Measurements from ENCODE around the gene DDX5.
A peak's percentile ranks its signal among the peaks of the same experiment; 100 is the strongest.

Gene DDX5

DNA sequence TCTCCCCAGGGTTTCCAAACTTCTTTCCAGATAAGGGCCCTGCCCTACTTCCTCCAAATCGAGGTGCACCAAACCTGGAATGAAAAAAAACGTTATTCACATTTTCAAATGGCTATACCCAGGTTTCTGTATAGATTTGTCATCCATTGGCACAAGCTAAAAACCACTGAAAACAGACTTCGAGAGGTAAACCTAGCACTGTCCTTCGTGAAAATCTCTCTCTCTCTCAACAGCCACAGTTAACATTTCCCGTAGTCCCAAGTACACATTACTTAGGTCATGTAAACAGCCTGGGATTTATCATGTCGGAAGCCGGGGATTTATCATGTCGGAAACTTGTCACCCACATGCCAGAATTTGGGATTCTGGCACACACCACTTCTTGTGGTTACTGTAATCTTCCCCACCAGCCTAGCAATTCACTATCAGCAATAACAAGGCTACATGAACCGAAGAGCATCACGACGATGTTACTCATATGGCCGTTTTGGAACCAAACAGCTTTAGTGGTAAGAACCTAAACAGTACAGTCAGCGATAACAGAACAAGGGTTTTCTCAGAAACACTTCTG lies 1.2 kb downstream of the DDX5 start:
- H4K8ac ChIP-seq (ENCODE audit: low read length): no peak overlapping the region
- peak overlapping the region; percentile 73 for H3K4me2 ChIP-seq (ENCODE audit: low read length, poor library complexity, severe bottlenecking)
- no peak overlapping the region for H3K23ac ChIP-seq (ENCODE audit: low read length in 2 of 2)
- 2% methylated on average over 13 of the region's 13 CpGs for WGBS
- peaks cover 17 to 63% of the 10 kb centered on the region in 2 experiments for H3K36me3 ChIP-seq (ENCODE audit: control insufficient read depth in 1 of 2, insufficient read depth in 2 of 2, low read depth in 1 of 2, low read length in 2 of 2)
- H2AFZ ChIP-seq (ENCODE audit: low read depth, low read length): no peak overlapping the region
- H2BK12ac ChIP-seq (ENCODE audit: low read length in 2 of 2): no peak overlapping the region
- peak overlapping the region; percentile 85 to 93 for H3K4me3 ChIP-seq (ENCODE audit: insufficient read depth in 1 of 2, low read depth in 1 of 2, low read length in 2 of 2)
- H3K79me1 ChIP-seq (replicated peaks; ENCODE audit: low read length, poor library complexity, severe bottlenecking): peaks cover 3% of the 10 kb centered on the region
- H3K4ac ChIP-seq (ENCODE audit: low read depth in 1 of 2, low read length in 2 of 2): no peak overlapping the region
- DNase-seq: peak; percentile 73
- no peak overlapping the region for H4K91ac ChIP-seq (ENCODE audit: low read length)
- no peak overlapping the region for H2AK5ac ChIP-seq (ENCODE audit: low read length, severe bottlenecking)
- no peak overlapping the region for H3K18ac ChIP-seq (ENCODE audit: low read depth in 1 of 2, low read length in 2 of 2)
- no peak overlapping the region for H2BK5ac ChIP-seq (ENCODE audit: low read depth, low read length, poor library complexity, severe bottlenecking)
- H3K27ac ChIP-seq (ENCODE audit: low read length, poor library complexity, severe bottlenecking): peak overlapping the region; percentile 52
- H2BK15ac ChIP-seq (ENCODE audit: low read depth, poor library complexity, severe bottlenecking): no peak overlapping the region
- H3K4me1 ChIP-seq (ENCODE audit: control insufficient read depth, insufficient read depth, low read depth, low read length): peaks cover 6% of the 10 kb centered on the region
- no peaks in the 10 kb centered on the region for H3K27me3 ChIP-seq (ENCODE audit: control insufficient read depth in 1 of 2, insufficient read depth in 1 of 2, low read length in 2 of 2)
- H3K9ac ChIP-seq (ENCODE audit: low read length): peak overlapping the region; percentile 100
- H3K9me3 ChIP-seq (ENCODE audit: control insufficient read depth, low read length): no peaks in the 10 kb centered on the region
- no peak overlapping the region for H3K14ac ChIP-seq (ENCODE audit: low read length in 2 of 2)
- peak overlapping the region; percentile 23 for H2BK120ac ChIP-seq (ENCODE audit: low read depth, low read length)

DNA sequence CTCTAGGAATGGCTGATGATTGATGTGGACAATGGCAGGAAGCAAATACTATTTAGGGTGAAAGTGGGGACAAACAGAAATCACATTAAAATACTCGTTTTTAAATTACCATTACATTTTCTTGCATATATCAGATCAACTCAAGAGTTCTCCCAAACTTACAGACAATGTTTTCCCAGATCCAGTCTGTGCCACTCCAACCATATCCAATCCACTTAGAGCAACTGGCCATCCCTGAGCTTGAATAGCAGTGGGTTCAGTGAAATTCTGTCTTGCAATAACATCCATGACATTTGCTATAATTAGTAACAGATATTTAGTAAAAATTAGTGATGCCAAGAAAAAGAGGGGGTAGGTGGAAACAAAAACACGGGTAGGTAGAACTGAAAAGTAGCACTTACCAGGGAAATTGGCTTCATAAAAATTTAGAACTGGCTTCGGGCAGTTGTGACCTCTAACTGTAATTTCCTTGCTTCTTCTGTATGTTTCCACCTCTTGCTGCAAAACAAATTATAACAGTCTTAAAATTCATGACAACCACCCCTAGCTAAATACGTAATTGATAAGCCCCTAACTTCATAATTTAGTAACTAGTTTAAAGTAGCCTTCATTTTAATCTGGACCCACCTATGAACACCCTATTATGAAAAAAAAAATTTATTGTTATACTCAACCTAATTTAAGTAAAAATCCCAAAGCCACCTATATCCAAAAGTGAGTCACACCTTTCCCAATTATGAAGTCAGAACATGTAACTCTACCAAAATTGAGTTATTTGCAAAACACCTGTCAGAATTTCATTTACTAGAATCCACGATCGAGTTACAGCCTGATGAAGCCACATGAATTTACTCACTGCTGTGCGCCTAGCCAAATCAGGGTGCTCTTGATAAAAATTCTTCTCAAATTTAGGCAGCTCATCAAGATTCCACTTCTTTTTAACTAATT lies 2.0 kb downstream of the DDX5 start:
- H3K14ac ChIP-seq (ENCODE audit: low read length in 2 of 2): no peak overlapping the region
- H3K23ac ChIP-seq (ENCODE audit: low read length in 2 of 2): no peak overlapping the region
- peak overlapping the region; percentile 100 for H3K9ac ChIP-seq (ENCODE audit: low read length)
- 72% methylated on average over 7 of the region's 7 CpGs for WGBS
- H2BK15ac ChIP-seq (ENCODE audit: low read depth, poor library complexity, severe bottlenecking): no peak overlapping the region
- H3K4ac ChIP-seq (ENCODE audit: low read depth in 1 of 2, low read length in 2 of 2): no peak overlapping the region
- H3K27ac ChIP-seq (ENCODE audit: low read length, poor library complexity, severe bottlenecking): no peak overlapping the region
- H3K18ac ChIP-seq (ENCODE audit: low read depth in 1 of 2, low read length in 2 of 2): no peak overlapping the region
- peaks cover 2% of the 10 kb centered on the region for H3K4me1 ChIP-seq (ENCODE audit: control insufficient read depth, insufficient read depth, low read depth, low read length)
- H2AFZ ChIP-seq (ENCODE audit: low read depth, low read length): no peak overlapping the region
- H3K36me3 ChIP-seq (ENCODE audit: control insufficient read depth in 1 of 2, insufficient read depth in 2 of 2, low read depth in 1 of 2, low read length in 2 of 2): peaks cover 12 to 64% of the 10 kb centered on the region in 2 experiments
- no peaks in the 10 kb centered on the region for H3K27me3 ChIP-seq (ENCODE audit: control insufficient read depth in 1 of 2, insufficient read depth in 1 of 2, low read length in 2 of 2)
- H3K4me3 ChIP-seq (ENCODE audit: insufficient read depth in 1 of 2, low read depth in 1 of 2, low read length in 2 of 2): peak overlapping the region in 1 of 2 experiments; percentile 93
- H3K4me2 ChIP-seq (ENCODE audit: low read length, poor library complexity, severe bottlenecking): peak overlapping the region; percentile 75
- H3K79me1 ChIP-seq (replicated peaks; ENCODE audit: low read length, poor library complexity, severe bottlenecking): no peaks in the 10 kb centered on the region
- H2BK12ac ChIP-seq (ENCODE audit: low read length in 2 of 2): no peak overlapping the region
- H2BK5ac ChIP-seq (ENCODE audit: low read depth, low read length, poor library complexity, severe bottlenecking): no peak overlapping the region
- H2AK5ac ChIP-seq (ENCODE audit: low read length, severe bottlenecking): no peak overlapping the region
- no peak overlapping the region for H4K8ac ChIP-seq (ENCODE audit: low read length)
- H3K9me3 ChIP-seq (ENCODE audit: control insufficient read depth, low read length): no peaks in the 10 kb centered on the region
- no peak overlapping the region for H4K91ac ChIP-seq (ENCODE audit: low read length)
- H2BK120ac ChIP-seq (ENCODE audit: low read depth, low read length): no peak overlapping the region
- DNase-seq: no peak

GRCh38 chr17:64503341-64503740 lies 2.7 kb downstream of the DDX5 start:
- Histone ChIP-seq H4K91ac (ENCODE audit: low read length) (no peak overlapping the region), H3K36me3 (ENCODE audit: control insufficient read depth in 1 of 2, insufficient read depth in 2 of 2, low read depth in 1 of 2, low read length in 2 of 2) (peaks cover 12 to 68% of the 10 kb centered on the region in 2 experiments), H2BK15ac (ENCODE audit: low read depth, poor library complexity, severe bottlenecking) (no peak overlapping the region), H2BK5ac (ENCODE audit: low read depth, low read length, poor library complexity, severe bottlenecking) (no peak overlapping the region), H2AFZ (ENCODE audit: low read depth, low read length) (no peak overlapping the region), H3K27me3 (ENCODE audit: control insufficient read depth in 1 of 2, insufficient read depth in 1 of 2, low read length in 2 of 2) (no peaks in the 10 kb centered on the region), H3K27ac (ENCODE audit: low read length, poor library complexity, severe bottlenecking) (no peak overlapping the region), H3K4me2 (ENCODE audit: low read length, poor library complexity, severe bottlenecking) (peak overlapping the region; percentile 15), H3K4me1 (ENCODE audit: control insufficient read depth, insufficient read depth, low read depth, low read length) (peaks cover 1% of the 10 kb centered on the region), H3K4ac (ENCODE audit: low read depth in 1 of 2, low read length in 2 of 2) (no peak overlapping the region), H3K9me3 (ENCODE audit: control insufficient read depth, low read length) (no peaks in the 10 kb centered on the region), H3K79me1 (replicated peaks; ENCODE audit: low read length, poor library complexity, severe bottlenecking) (no peaks in the 10 kb centered on the region), H2AK5ac (ENCODE audit: low read length, severe bottlenecking) (no peak overlapping the region), H3K4me3 (ENCODE audit: insufficient read depth in 1 of 2, low read depth in 1 of 2, low read length in 2 of 2) (peak overlapping the region in 1 of 2 experiments; percentile 93), H2BK120ac (ENCODE audit: low read depth, low read length) (no peak overlapping the region), H3K14ac (ENCODE audit: low read length in 2 of 2) (no peak overlapping the region), H3K9ac (ENCODE audit: low read length) (peak overlapping the region; percentile 100), H4K8ac (ENCODE audit: low read length) (no peak overlapping the region), H3K18ac (ENCODE audit: low read depth in 1 of 2, low read length in 2 of 2) (no peak overlapping the region), H3K23ac (ENCODE audit: low read length in 2 of 2) (no peak overlapping the region), H2BK12ac (ENCODE audit: low read length in 2 of 2) (no peak overlapping the region)
- WGBS: 94% methylated on average over 5 of the region's 5 CpGs
- DNase-seq: no peak

GRCh38 chr17:64502809-64503208 lies 3.3 kb downstream of the DDX5 start:
- Histone ChIP-seq H3K4ac (ENCODE audit: low read depth in 1 of 2, low read length in 2 of 2) (no peak overlapping the region), H4K91ac (ENCODE audit: low read length) (no peak overlapping the region), H3K27me3 (ENCODE audit: control insufficient read depth in 1 of 2, insufficient read depth in 1 of 2, low read length in 2 of 2) (no peaks in the 10 kb centered on the region), H3K36me3 (ENCODE audit: control insufficient read depth in 1 of 2, insufficient read depth in 2 of 2, low read depth in 1 of 2, low read length in 2 of 2) (peaks cover 12 to 73% of the 10 kb centered on the region in 2 experiments), H3K4me2 (ENCODE audit: low read length, poor library complexity, severe bottlenecking) (no peak overlapping the region), H3K4me1 (ENCODE audit: control insufficient read depth, insufficient read depth, low read depth, low read length) (peaks cover 1% of the 10 kb centered on the region), H2BK15ac (ENCODE audit: low read depth, poor library complexity, severe bottlenecking) (no peak overlapping the region), H3K9me3 (ENCODE audit: control insufficient read depth, low read length) (no peaks in the 10 kb centered on the region), H2AK5ac (ENCODE audit: low read length, severe bottlenecking) (no peak overlapping the region), H3K4me3 (ENCODE audit: insufficient read depth in 1 of 2, low read depth in 1 of 2, low read length in 2 of 2) (peak overlapping the region in 1 of 2 experiments; percentile 93), H4K8ac (ENCODE audit: low read length) (no peak overlapping the region), H3K79me1 (replicated peaks; ENCODE audit: low read length, poor library complexity, severe bottlenecking) (no peaks in the 10 kb centered on the region), H3K14ac (ENCODE audit: low read length in 2 of 2) (no peak overlapping the region), H2BK120ac (ENCODE audit: low read depth, low read length) (no peak overlapping the region), H2BK5ac (ENCODE audit: low read depth, low read length, poor library complexity, severe bottlenecking) (no peak overlapping the region), H2BK12ac (ENCODE audit: low read length in 2 of 2) (no peak overlapping the region), H3K23ac (ENCODE audit: low read length in 2 of 2) (no peak overlapping the region), H3K18ac (ENCODE audit: low read depth in 1 of 2, low read length in 2 of 2) (no peak overlapping the region), H3K27ac (ENCODE audit: low read length, poor library complexity, severe bottlenecking) (no peak overlapping the region), H2AFZ (ENCODE audit: low read depth, low read length) (no peak overlapping the region), H3K9ac (ENCODE audit: low read length) (peak overlapping the region; percentile 100)
- 20% methylated on average over 1 of the region's 2 CpGs for WGBS
- DNase-seq: peak; percentile 60
